ENCODE measurements around the gene FFAR3. TPM values are rescaled to one million over a fixed set of nuclear protein-coding genes. Genes with fewer than 3 reads are reported as not detected.

FFAR3 gene
- total RNA-seq, result 1 to 10 TPM in 3 of 4 donors, under 1 TPM in 1; 0.95 to 5.5 (median 2.2) TPM

- ATAC-seq (ENCODE audit: low FRiP score) (no peak), DNase-seq (ENCODE audit: low spot score) (no peak)
- no peak for TF ChIP-seq CTCF (IDR thresholded peaks at IDR 0.05)
Measured at GRCh38 chr19:35357867-35358573, at the start of gene FFAR3. Gene FFAR3 (plus strand): TSS chr19:35358460. CDS start chr19:35358891, 431 bp downstream.

GRCh38 chr19:35308910-35309309 lies 49.4 kb upstream of the FFAR3 start:
- no peak for TF ChIP-seq CTCF (IDR thresholded peaks at IDR 0.05)
- ATAC-seq (ENCODE audit: low FRiP score), result no peak
- no peak for DNase-seq (ENCODE audit: low spot score)

GRCh38 chr19:35309481-35310279 lies 48.6 kb upstream of the FFAR3 start:
- TF ChIP-seq CTCF (IDR thresholded peaks at IDR 0.05), result no peak
- DNase-seq (ENCODE audit: low spot score) (no peak), ATAC-seq (ENCODE audit: low FRiP score) (peak; percentile 78)

- ATAC-seq (ENCODE audit: low FRiP score) (no peak), DNase-seq (ENCODE audit: low spot score) (no peak)
- no peak for TF ChIP-seq CTCF (IDR thresholded peaks at IDR 0.05)
Measured at GRCh38 chr19:35310331-35310730, 47.9 kb upstream of the FFAR3 start.

- no peak for TF ChIP-seq CTCF (IDR thresholded peaks at IDR 0.05)
- DNase-seq (ENCODE audit: low spot score) (no peak), ATAC-seq (ENCODE audit: low FRiP score) (no peak)
Measured at GRCh38 chr19:35310811-35311465, 47.3 kb upstream of the FFAR3 start.

- no peak for TF ChIP-seq CTCF (IDR thresholded peaks at IDR 0.05)
- no peak for DNase-seq (ENCODE audit: low spot score)
- no peak for ATAC-seq (ENCODE audit: low FRiP score)
Measured at GRCh38 chr19:35311901-35312665, 46.2 kb upstream of the FFAR3 start.

Measured in omental fat pad (tissue), 4 donors.